K562 (cell line): Measurements from ENCODE around the gene TREH. TPM values are rescaled to one million over a fixed set of nuclear protein-coding genes. Genes with fewer than 3 reads are reported as not detected.

Source experiments
- CTBP1 ChIP-seq: fragments of 450-650 bp; IDR thresholded peaks from 2 replicates; pipeline ENCODE4 v1.6.1; 2016; ENCODE audit warnings: borderline replicate concordance
- FOXM1 ChIP-seq, 2 experiments: fragments of 450-650 bp in 1 of 2; sonication (generic) in 1 of 2; formaldehyde crosslinking in 1 of 2; IDR thresholded peaks; 2 replicates each; pipeline versions ENCODE4 v1.6.1 to v1.9.0; 2017 to 2022; ENCODE audit warnings: low read depth in 2 of 2, mild to moderate bottlenecking in 2 of 2, missing genetic modification reagents in 1 of 2, moderate library complexity in 1 of 2
- HIVEP1 ChIP-seq: fragments of 250-450 bp; sonication (Bioruptor Pico); IDR thresholded peaks from 2 replicates; pipeline ENCODE4 v1.4.0; 2020; ENCODE audit warnings: mild to moderate bottlenecking
- KHSRP ChIP-seq: fragments of 450-650 bp; IDR thresholded peaks from 2 replicates; pipeline ENCODE4 v1.6.1; 2017
- LEF1 ChIP-seq: fragments of 450-650 bp; IDR thresholded peaks from 2 replicates; pipeline ENCODE4 v1.6.1; 2016; ENCODE audit warnings: mild to moderate bottlenecking
- MAFG ChIP-seq: fragments of 450-650 bp; conservative IDR thresholded peaks from 2 replicates; pipeline ENCODE4 v1.6.1; 2016; ENCODE audit warnings: missing genetic modification characterization, missing compliant biosample characterization
- NCOA2 ChIP-seq, 2 experiments: fragments of 450-650 bp; IDR thresholded peaks; 2 replicates each; pipeline ENCODE4 v1.6.1; 2018; ENCODE audit warnings: mild to moderate bottlenecking in 2 of 2, moderate library complexity in 1 of 2; ENCODE audit not compliant: partially characterized antibody in 2 of 2
- PHF8 ChIP-seq: fragments of 200-600 bp; sonication (generic); IDR thresholded peaks from 2 replicates; pipeline ENCODE4 v1.6.1; 2012; ENCODE audit warnings: mixed run types, mild to moderate bottlenecking, inconsistent platforms, low read length, moderate library complexity, borderline replicate concordance
- POLR2G ChIP-seq: fragments of 200-400 bp; formaldehyde crosslinking; IDR thresholded peaks from 2 replicates; pipeline ENCODE4 v1.6.1; 2017; ENCODE audit warnings: low read depth, mild to moderate bottlenecking, antibody characterized with exemption, low read length, moderate library complexity
- POLR2H ChIP-seq: IDR thresholded peaks from 2 replicates; pipeline ENCODE4 v1.6.1; 2016; ENCODE audit warnings: missing genetic modification characterization, low read depth, mild to moderate bottlenecking, control low read depth, missing compliant biosample characterization, moderate library complexity
- PTBP1 ChIP-seq: fragments of 200-400 bp; formaldehyde crosslinking; IDR thresholded peaks from 2 replicates; pipeline ENCODE4 v1.6.1; 2017; ENCODE audit warnings: low read depth, low read length
- RBFOX2 ChIP-seq: fragments of 200-400 bp; formaldehyde crosslinking; IDR thresholded peaks from 2 replicates; pipeline ENCODE4 v1.6.1; 2017; ENCODE audit warnings: low read depth, mild to moderate bottlenecking, low read length, moderate library complexity
- TBP ChIP-seq: optimal IDR thresholded peaks from 2 replicates; pipeline ENCODE3; 2011; ENCODE audit warnings: low read depth, low read length, improper control_type of control experiment
- TOE1 ChIP-seq, 2 experiments: fragments of 450-650 bp in 1 of 2; sonication (generic) in 1 of 2; formaldehyde crosslinking in 1 of 2; IDR thresholded peaks; 2 replicates each; pipeline versions ENCODE4 v1.7.1 to v1.8.0; 2016 to 2022; ENCODE audit warnings: borderline replicate concordance in 2 of 2, mild to moderate bottlenecking in 2 of 2, antibody characterized with exemption in 1 of 2, inconsistent platforms in 1 of 2, low read depth in 1 of 2, missing genetic modification reagents in 1 of 2, moderate library complexity in 1 of 2
- ZNF133 ChIP-seq: fragments of 250-450 bp; sonication (Bioruptor Pico); IDR thresholded peaks from 2 replicates; pipeline ENCODE4 v1.4.0; 2020; ENCODE audit warnings: mild to moderate bottlenecking
- ZNF174 ChIP-seq: fragments of 250-450 bp; sonication (Bioruptor Pico); IDR thresholded peaks from 2 replicates; pipeline ENCODE4 v1.4.0; 2020; ENCODE audit warnings: mild to moderate bottlenecking
- ZNF280A ChIP-seq: fragments of 450-650 bp; IDR thresholded peaks from 2 replicates; pipeline ENCODE4 v1.6.1; 2018; ENCODE audit warnings: mild to moderate bottlenecking, low read depth; ENCODE audit not compliant: partially characterized antibody
- ZNF79 ChIP-seq: fragments of 250-450 bp; sonication (Bioruptor Pico); IDR thresholded peaks from 2 replicates; pipeline ENCODE4 v1.4.0; 2020; ENCODE audit warnings: low read depth, mild to moderate bottlenecking, moderate library complexity
- polyA plus RNA-seq, 8 experiments: library from polyadenylated mRNA; depleted of rRNA in 4 of 8; stranded (reverse) in 5 of 8; unstranded in 3 of 8; fragments of >200 nt; fragmentation: Nextera tagmentation in 2 of 8; fragmentation: Illumina TruSeq in 1 of 8; extraction: Ambion mirVana in 2 of 8; extraction: Trizol in 1 of 8; gene quantifications; 2 replicates each; pipeline versions ENCODE4 v1.2.1 to v1.2.3, GENCODE V29; 2011 to 2014; ENCODE audit warnings: inconsistent platforms in 1 of 8, missing spikeins in 1 of 8
- total RNA-seq, 7 experiments: library from RNA; depleted of rRNA in 6 of 7; stranded (reverse); fragments of >200 nt in 6 of 7; fragmentation: Illumina TruSeq in 2 of 7; extraction: Trizol in 2 of 7; gene quantifications; 2 replicates each; pipeline versions ENCODE4 v1.2.1 to v1.2.3, GENCODE V29; 2011 to 2021; ENCODE audit warnings: low replicate concordance in 1 of 7
- TF ChIP-seq, protein P1 (sequence below): sonication (generic); formaldehyde crosslinking; IDR thresholded peaks from 2 replicates; pipeline ENCODE4 v1.8.0; 2022; ENCODE audit warnings: missing genetic modification reagents, mild to moderate bottlenecking, moderate library complexity, borderline replicate concordance
- TF ChIP-seq, protein P2 (sequence below): fragments of 200-800 bp; sonication (Bioruptor generic); IDR thresholded peaks from 2 replicates; pipeline ENCODE4 v1.6.1; 2017; ENCODE audit warnings: missing genetic modification characterization, missing compliant biosample characterization
- TF ChIP-seq, protein P3 (sequence below): sonication (generic); formaldehyde crosslinking; IDR thresholded peaks from 2 replicates; pipeline ENCODE4 v1.8.0; 2022; ENCODE audit warnings: mild to moderate bottlenecking, missing genetic modification reagents

TREH gene
- total and polyA plus RNA-seq, 9 of the 15 experiments (the other 6 are each of a cell fraction or from before 2014, with no cell fraction given): 0.09 to 0.20 (median 0.11) TPM; not detected in 6

GRCh38 chr11:118620529-118621070, 58.9 kb downstream of the TREH start (continued):
- TF ChIP-seq, protein P1, sequence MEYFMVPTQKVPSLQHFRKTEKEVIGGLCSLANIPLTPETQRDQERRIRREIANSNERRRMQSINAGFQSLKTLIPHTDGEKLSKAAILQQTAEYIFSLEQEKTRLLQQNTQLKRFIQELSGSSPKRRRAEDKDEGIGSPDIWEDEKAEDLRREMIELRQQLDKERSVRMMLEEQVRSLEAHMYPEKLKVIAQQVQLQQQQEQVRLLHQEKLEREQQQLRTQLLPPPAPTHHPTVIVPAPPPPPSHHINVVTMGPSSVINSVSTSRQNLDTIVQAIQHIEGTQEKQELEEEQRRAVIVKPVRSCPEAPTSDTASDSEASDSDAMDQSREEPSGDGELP (CRISPR knock-in tag): 0 out of 2 replicates have a peak, but pooled peaks have one; percentile 69
- no peak for TF ChIP-seq TBP
- peak; percentile 22; the same call in 1 of the 2 replicates for TF ChIP-seq POLR2H
- TF ChIP-seq HIVEP1: no peak
- TF ChIP-seq, protein P2, sequence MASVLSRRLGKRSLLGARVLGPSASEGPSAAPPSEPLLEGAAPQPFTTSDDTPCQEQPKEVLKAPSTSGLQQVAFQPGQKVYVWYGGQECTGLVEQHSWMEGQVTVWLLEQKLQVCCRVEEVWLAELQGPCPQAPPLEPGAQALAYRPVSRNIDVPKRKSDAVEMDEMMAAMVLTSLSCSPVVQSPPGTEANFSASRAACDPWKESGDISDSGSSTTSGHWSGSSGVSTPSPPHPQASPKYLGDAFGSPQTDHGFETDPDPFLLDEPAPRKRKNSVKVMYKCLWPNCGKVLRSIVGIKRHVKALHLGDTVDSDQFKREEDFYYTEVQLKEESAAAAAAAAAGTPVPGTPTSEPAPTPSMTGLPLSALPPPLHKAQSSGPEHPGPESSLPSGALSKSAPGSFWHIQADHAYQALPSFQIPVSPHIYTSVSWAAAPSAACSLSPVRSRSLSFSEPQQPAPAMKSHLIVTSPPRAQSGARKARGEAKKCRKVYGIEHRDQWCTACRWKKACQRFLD: 0 out of 2 replicates have a peak, but pooled peaks have one; percentile 44
- no peak for TF ChIP-seq PHF8
- no peak for TF ChIP-seq ZNF133
- TF ChIP-seq TOE1 (IDR thresholded peaks at IDR 0.05; ENCODE audit: borderline replicate concordance): 0 out of 2 replicates have a peak, but pooled peaks have one; percentile 6
- TF ChIP-seq TOE1 (CRISPR knock-in tag; IDR thresholded peaks at IDR 0.05; ENCODE audit: borderline replicate concordance, low read depth): no peak
- no peak for TF ChIP-seq ZNF174
- no peak for TF ChIP-seq CTBP1
- TF ChIP-seq ZNF79: no peak
- no peak for TF ChIP-seq KHSRP
- TF ChIP-seq ZNF280A: no peak
- no peak for TF ChIP-seq MAFG (tag)
- peak; percentile 48; the same call in 1 of the 2 replicates for TF ChIP-seq RBFOX2
- no peak for TF ChIP-seq PTBP1
- TF ChIP-seq, protein P3, sequence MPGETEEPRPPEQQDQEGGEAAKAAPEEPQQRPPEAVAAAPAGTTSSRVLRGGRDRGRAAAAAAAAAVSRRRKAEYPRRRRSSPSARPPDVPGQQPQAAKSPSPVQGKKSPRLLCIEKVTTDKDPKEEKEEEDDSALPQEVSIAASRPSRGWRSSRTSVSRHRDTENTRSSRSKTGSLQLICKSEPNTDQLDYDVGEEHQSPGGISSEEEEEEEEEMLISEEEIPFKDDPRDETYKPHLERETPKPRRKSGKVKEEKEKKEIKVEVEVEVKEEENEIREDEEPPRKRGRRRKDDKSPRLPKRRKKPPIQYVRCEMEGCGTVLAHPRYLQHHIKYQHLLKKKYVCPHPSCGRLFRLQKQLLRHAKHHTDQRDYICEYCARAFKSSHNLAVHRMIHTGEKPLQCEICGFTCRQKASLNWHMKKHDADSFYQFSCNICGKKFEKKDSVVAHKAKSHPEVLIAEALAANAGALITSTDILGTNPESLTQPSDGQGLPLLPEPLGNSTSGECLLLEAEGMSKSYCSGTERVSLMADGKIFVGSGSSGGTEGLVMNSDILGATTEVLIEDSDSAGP: no peak
- peak; percentile 26; the same call in 1 of the 2 replicates for TF ChIP-seq POLR2G
- TF ChIP-seq LEF1: no peak
- no peak for TF ChIP-seq NCOA2 (IDR thresholded peaks at IDR 0.05; ENCODE audit: partially characterized antibody in 2 of 2)
- TF ChIP-seq FOXM1 (IDR thresholded peaks at IDR 0.05; ENCODE audit: low read depth): no peak
- no peak for TF ChIP-seq FOXM1 (CRISPR knock-in tag; IDR thresholded peaks at IDR 0.05; ENCODE audit: low read depth)
